ENCODE results near the gene CCR6.

Gene CCR6

GRCh38 chr6:167154291-167154690, 31.4 kb downstream of the CCR6 start:
- no peak overlapping the region for H3K4me3 ChIP-seq (ENCODE audit: low read depth, low read length)
- DNase-seq (ENCODE audit: low read depth), result no peak
- no peak for TF ChIP-seq CTCF (IDR thresholded peaks at IDR 0.05; ENCODE audit: low read depth, low read length, missing control alignments)

- no peak for TF ChIP-seq CTCF (IDR thresholded peaks at IDR 0.05; ENCODE audit: low read depth, low read length, missing control alignments)
- H3K4me3 ChIP-seq (ENCODE audit: low read depth, low read length), result no peak overlapping the region
- DNase-seq (ENCODE audit: low read depth), result no peak
Measured at GRCh38 chr6:167154895-167155294, 32.0 kb downstream of the CCR6 start.

GRCh38 chr6:167157414-167157813, 34.5 kb downstream of the CCR6 start:
- no peak overlapping the region for H3K4me3 ChIP-seq (ENCODE audit: low read depth, low read length)
- no peak for TF ChIP-seq CTCF (IDR thresholded peaks at IDR 0.05; ENCODE audit: low read depth, low read length, missing control alignments)
- no peak for DNase-seq (ENCODE audit: low read depth)

- TF ChIP-seq CTCF (IDR thresholded peaks at IDR 0.05; ENCODE audit: low read depth, low read length, missing control alignments), result no peak
- H3K4me3 ChIP-seq (ENCODE audit: low read depth, low read length), result no peak within 1 kb of the TSS
- DNase-seq (ENCODE audit: low read depth), result no peak
Measured at GRCh38 chr6:167157863-167158262, 35.0 kb downstream of the CCR6 start, which contains the start of gene GPR31. Gene GPR31 (minus strand): TSS chr6:167157980. CDS start chr6:167157831, 149 bp downstream.

- no peak for TF ChIP-seq CTCF (IDR thresholded peaks at IDR 0.05; ENCODE audit: low read depth, low read length, missing control alignments)
- no peak for DNase-seq (ENCODE audit: low read depth)
- no peak overlapping the region for H3K4me3 ChIP-seq (ENCODE audit: low read depth, low read length)
Measured at GRCh38 chr6:167161851-167162467, 39.1 kb downstream of the CCR6 start.

GRCh38 chr6:167162591-167162990, 39.7 kb downstream of the CCR6 start:
- TF ChIP-seq CTCF (IDR thresholded peaks at IDR 0.05; ENCODE audit: low read depth, low read length, missing control alignments), result no peak
- DNase-seq (ENCODE audit: low read depth), result no peak
- no peak overlapping the region for H3K4me3 ChIP-seq (ENCODE audit: low read depth, low read length)

GRCh38 chr6:167163476-167164011, 40.6 kb downstream of the CCR6 start:
- no peak for TF ChIP-seq CTCF (IDR thresholded peaks at IDR 0.05; ENCODE audit: low read depth, low read length, missing control alignments)
- no peak overlapping the region for H3K4me3 ChIP-seq (ENCODE audit: low read depth, low read length)
- DNase-seq (ENCODE audit: low read depth), result no peak

Data from GM12864 (cell line).